Measurements from ENCODE around the gene CLCNKB. TPM values are rescaled to one million over a fixed set of nuclear protein-coding genes. Genes with fewer than 3 reads are reported as not detected.

The CLCNKB gene
- total and polyA plus RNA-seq, 2 of the 4 experiments (the other 2 are of a cell fraction), result 0.09 TPM; not detected in 1

DNA sequence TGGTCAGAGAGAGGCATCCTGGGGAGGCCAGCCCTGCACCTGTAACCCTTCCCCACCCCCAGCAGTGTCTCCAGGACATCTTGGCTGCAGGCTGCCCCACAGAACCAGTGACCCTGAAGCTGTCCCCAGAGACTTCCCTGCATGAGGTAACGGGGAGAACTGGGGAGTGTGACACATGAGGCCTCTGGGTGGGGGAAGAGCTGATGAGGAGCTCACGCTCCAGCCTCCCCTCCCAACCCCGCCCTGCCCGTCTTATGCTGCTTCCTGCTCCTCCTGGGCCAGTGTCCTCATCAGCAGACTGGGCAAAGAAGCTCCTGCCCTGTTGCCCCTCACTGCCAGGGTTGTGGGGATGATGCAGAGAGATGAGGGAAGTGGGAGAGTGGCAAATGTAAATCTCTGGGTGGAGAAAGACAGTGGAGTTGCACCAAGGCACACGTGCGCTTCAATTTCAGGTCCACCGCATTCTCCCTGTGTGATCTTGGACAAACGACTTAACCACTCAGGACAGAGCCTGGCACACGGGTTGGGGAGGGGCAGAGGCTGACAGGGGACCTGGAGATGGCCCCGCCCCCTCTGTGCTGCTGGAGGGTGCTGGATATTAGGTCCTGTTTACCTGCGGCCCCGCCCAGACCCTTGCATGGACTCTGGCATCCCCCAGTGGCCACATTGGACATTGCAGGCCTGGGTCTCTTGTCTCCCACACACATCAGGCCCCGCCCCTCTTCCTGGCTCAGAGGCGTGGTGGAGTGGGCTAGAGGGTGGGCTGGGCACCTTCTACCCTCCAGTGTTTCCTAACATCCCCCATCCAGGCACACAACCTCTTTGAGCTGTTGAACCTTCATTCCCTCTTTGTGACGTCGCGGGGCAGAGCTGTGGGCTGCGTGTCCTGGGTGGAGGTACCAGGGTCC, 12.3 kb downstream of the CLCNKB start:
- Histone ChIP-seq H2AK9ac (replicated peaks; ENCODE audit: low read depth, low read length, poor library complexity) (peak overlapping the region; percentile 33), H3K27ac (ENCODE audit: insufficient read depth, low read length) (no peak overlapping the region), H3K36me3 (ENCODE audit: control insufficient read depth, insufficient read depth, low read length) (no peaks in the 10 kb centered on the region), H3K4me2 (ENCODE audit: low read depth, low read length) (no peak overlapping the region), H3K23ac (ENCODE audit: low read depth, low read length) (no peak overlapping the region), H2BK20ac (ENCODE audit: low read depth, low read length) (no peak overlapping the region), H2AFZ (replicated peaks; ENCODE audit: low read length, poor library complexity) (peak overlapping the region; percentile 74), H3K79me1 (ENCODE audit: low read depth in 1 of 2, low read length in 2 of 2) (no peaks in the 10 kb centered on the region), H3K56ac (ENCODE audit: extremely low read depth, insufficient read depth, low read length) (no peak overlapping the region), H3K4ac (ENCODE audit: low read depth, low read length) (no peak overlapping the region), H3K4me3 (ENCODE audit: insufficient read depth, low read depth, low read length) (no peak overlapping the region), H2BK5ac (ENCODE audit: low read depth, low read length, poor library complexity, severe bottlenecking) (no peak overlapping the region), H2BK120ac (ENCODE audit: low read depth, low read length) (no peak overlapping the region), H4K91ac (ENCODE audit: insufficient read depth, low read depth, low read length) (no peak overlapping the region), H4K8ac (ENCODE audit: low read depth in 2 of 2, low read length in 2 of 2) (no peak overlapping the region), H3K27me3 (ENCODE audit: control insufficient read depth, insufficient read depth, low read length) (peaks cover 22% of the 10 kb centered on the region), H3K9me1 (ENCODE audit: insufficient read depth, low read length) (no peaks in the 10 kb centered on the region), H4K20me1 (ENCODE audit: insufficient read depth, low read length) (no peaks in the 10 kb centered on the region), H3K18ac (ENCODE audit: low read depth, low read length) (no peak overlapping the region), H3K9ac (ENCODE audit: low read depth, low read length) (no peak overlapping the region), H4K5ac (ENCODE audit: low read depth, low read length) (no peak overlapping the region), H3K9me3 (ENCODE audit: control insufficient read depth, insufficient read depth, low read length) (no peaks in the 10 kb centered on the region), H3K14ac (replicated peaks; ENCODE audit: low read depth, low read length) (no peak overlapping the region), H2AK5ac (ENCODE audit: low read depth, low read length) (0 out of 2 replicates have a peak overlapping the region, but pooled peaks have one; percentile 43), H3K4me1 (ENCODE audit: control insufficient read depth, insufficient read depth, low read length) (no peaks in the 10 kb centered on the region), H2BK15ac (ENCODE audit: low read depth, low read length) (no peak overlapping the region)
- CTCF ChIA-PET, result interaction anchor here (0.6 to 1.7 kb wide), 3 partner anchors 9 to 245 kb away, joined by 3 to 4 read pairs (median 4); no protein-coding TSS in a partner anchor
- intact Hi-C loops (cut with micrococcal nuclease) (loop anchor here (1.0 to 2.0 kb wide), 3 partner anchors 23 to 268 kb away; no protein-coding TSS in a partner anchor), in situ Hi-C loops (cut with MboI; ENCODE audit: low sequenced_read_pairs) (no loop called here), dilution Hi-C loops (cut with HindIII; ENCODE audit: low sequenced_read_pairs, unreplicated experiment) (no loop called here)
- ATAC-seq (ENCODE audit: low read depth) (peak; percentile 99), DNase-seq (peak; percentile 64)
- no TSS peak for BruUV-seq (replicated peaks)
- TF ChIP-seq MAZ (IDR thresholded peaks at IDR 0.05; ENCODE audit: borderline replicate concordance, low read depth, low read length) (peak; percentile 66; the same call in 1 of the 2 replicates), MAFK (IDR thresholded peaks at IDR 0.05; ENCODE audit: low read depth, low read length) (no peak), CEBPB (IDR thresholded peaks at IDR 0.05; ENCODE audit: low read depth, low read length) (no peak), SMC3 (IDR thresholded peaks at IDR 0.05; ENCODE audit: low read depth, low read length) (peak; percentile 75), RAD21 (IDR thresholded peaks at IDR 0.05; ENCODE audit: low read length) (peak; percentile 89), RFX5 (IDR thresholded peaks at IDR 0.05; ENCODE audit: low read depth, low read length) (no peak)
- TF ChIP-seq, protein P1, sequence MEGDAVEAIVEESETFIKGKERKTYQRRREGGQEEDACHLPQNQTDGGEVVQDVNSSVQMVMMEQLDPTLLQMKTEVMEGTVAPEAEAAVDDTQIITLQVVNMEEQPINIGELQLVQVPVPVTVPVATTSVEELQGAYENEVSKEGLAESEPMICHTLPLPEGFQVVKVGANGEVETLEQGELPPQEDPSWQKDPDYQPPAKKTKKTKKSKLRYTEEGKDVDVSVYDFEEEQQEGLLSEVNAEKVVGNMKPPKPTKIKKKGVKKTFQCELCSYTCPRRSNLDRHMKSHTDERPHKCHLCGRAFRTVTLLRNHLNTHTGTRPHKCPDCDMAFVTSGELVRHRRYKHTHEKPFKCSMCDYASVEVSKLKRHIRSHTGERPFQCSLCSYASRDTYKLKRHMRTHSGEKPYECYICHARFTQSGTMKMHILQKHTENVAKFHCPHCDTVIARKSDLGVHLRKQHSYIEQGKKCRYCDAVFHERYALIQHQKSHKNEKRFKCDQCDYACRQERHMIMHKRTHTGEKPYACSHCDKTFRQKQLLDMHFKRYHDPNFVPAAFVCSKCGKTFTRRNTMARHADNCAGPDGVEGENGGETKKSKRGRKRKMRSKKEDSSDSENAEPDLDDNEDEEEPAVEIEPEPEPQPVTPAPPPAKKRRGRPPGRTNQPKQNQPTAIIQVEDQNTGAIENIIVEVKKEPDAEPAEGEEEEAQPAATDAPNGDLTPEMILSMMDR (conservative IDR thresholded peaks at IDR 0.05; ENCODE audit: low read depth, low read length), result peak; percentile 88
- POLR2A ChIA-PET (ENCODE audit: unreplicated experiment), result no interaction called here
- WGBS, 2 experiments (ENCODE audit: extremely low coverage in 2 of 2, insufficient read length in 1 of 2), result 20% methylated on average over 1 of the region's 18 CpGs; no CpG with 5 or more reads in 1 of the 2 experiments
